HFF-Myc (cell line): Measurements from ENCODE around the gene UBA52.
A peak's percentile ranks its signal among the peaks of the same experiment; 100 is the strongest.

Experiments used
- DNase-seq: peaks from one replicate; pipeline ENCODE4 v3.0.0-alpha.2; 2011; ENCODE audit warnings: low read depth; ENCODE audit errors: extremely low read depth
- H3K4me3 ChIP-seq: replicated peaks from 2 replicates; pipeline ENCODE4 v1.5.1; 2011; ENCODE audit warnings: low read depth, mild to moderate bottlenecking, control low read depth, low read length
- CTCF ChIP-seq: IDR thresholded peaks from 2 replicates; pipeline ENCODE4 v1.5.1; 2012; ENCODE audit warnings: mild to moderate bottlenecking, low read depth, low read length, control low read depth; ENCODE audit errors: missing control alignments

Gene UBA52

GRCh38 chr19:18609717-18610051 lies 38.0 kb downstream of the UBA52 start:
- no peak for TF ChIP-seq CTCF
- no peak overlapping the region for H3K4me3 ChIP-seq
- DNase-seq: no peak

- H3K4me3 ChIP-seq: no peak overlapping the region
Observed at GRCh38 chr19:18610245-18610555, 38.5 kb downstream of the UBA52 start.

GRCh38 chr19:18610556-18611326 lies 39.1 kb downstream of the UBA52 start:
- no peak for TF ChIP-seq CTCF
- no peak overlapping the region for H3K4me3 ChIP-seq
- no peak for DNase-seq

More at GRCh38 chr19:18610245-18610555, 38.5 kb downstream of the UBA52 start:
- no peak for TF ChIP-seq CTCF
- no peak for DNase-seq

- H3K4me3 ChIP-seq: no peak overlapping the region
- DNase-seq: no peak
- no peak for TF ChIP-seq CTCF
Observed at GRCh38 chr19:18611327-18612050, 39.8 kb downstream of the UBA52 start.

GRCh38 chr19:18612051-18612771 lies 40.6 kb downstream of the UBA52 start:
- no peak for TF ChIP-seq CTCF
- no peak for DNase-seq
- peak overlapping the region; percentile 11 for H3K4me3 ChIP-seq

GRCh38 chr19:18612772-18613588 lies 41.3 kb downstream of the UBA52 start, which contains the start of gene TMEM59L:
TMEM59L (plus strand) TSS chr19:18612870; CDS start chr19:18612959, 89 bp downstream.
- peak within 1 kb of the TSS; percentile 11 for H3K4me3 ChIP-seq
- no peak for DNase-seq
- TF ChIP-seq CTCF: no peak
